ENCODE results near the gene PPIG. TPM values are rescaled to one million over a fixed set of nuclear protein-coding genes. Genes with fewer than 3 reads are reported as not detected.
"Not testable (repeated sequence)": the region's sequence is repeated elsewhere in the genome, so short reads cannot be mapped to it uniquely, and the experiment has no call there.

PPIG gene
- total and polyA plus RNA-seq, 5 donors: 40.4 to 49.4 (median 41.8) TPM

DNA sequence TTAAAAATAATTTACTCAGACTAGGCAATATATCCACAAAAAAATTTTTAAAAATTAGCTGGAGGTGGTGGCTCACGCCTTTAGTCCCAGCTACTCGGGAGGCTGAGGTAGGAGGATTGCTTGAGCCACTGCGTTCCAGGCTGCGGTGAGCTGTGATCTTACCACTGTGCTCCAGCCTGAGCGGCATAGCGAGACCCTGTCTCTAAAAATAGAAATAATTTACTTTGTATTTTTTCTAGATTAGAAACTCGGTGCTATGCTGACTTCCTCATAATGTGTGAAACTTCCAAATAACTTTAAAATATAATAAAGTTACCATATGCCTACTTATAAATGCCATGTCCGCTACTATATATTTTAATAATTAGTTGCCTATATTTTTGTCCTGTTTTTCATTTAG is 6.7 kb downstream of the PPIG start:
- no peak overlapping the region for H3K4me3 ChIP-seq (ENCODE audit: low read length)
- H3K4me1 ChIP-seq (ENCODE audit: control insufficient read depth, insufficient read depth, low read length): no peaks in the 10 kb centered on the region
- DNase-seq: no peak
- H3K9me3 ChIP-seq (ENCODE audit: control insufficient read depth, low read length): no peaks in the 10 kb centered on the region
- no peaks in the 10 kb centered on the region for H3K27me3 ChIP-seq (ENCODE audit: control insufficient read depth, insufficient read depth)
- 73% methylated on average over 8 of the region's 8 CpGs for WGBS
- no peak for ATAC-seq
- H3K27ac ChIP-seq (ENCODE audit: low read length): no peak overlapping the region
- intact Hi-C loops (cut with DNase I): no loop called here

DNA sequence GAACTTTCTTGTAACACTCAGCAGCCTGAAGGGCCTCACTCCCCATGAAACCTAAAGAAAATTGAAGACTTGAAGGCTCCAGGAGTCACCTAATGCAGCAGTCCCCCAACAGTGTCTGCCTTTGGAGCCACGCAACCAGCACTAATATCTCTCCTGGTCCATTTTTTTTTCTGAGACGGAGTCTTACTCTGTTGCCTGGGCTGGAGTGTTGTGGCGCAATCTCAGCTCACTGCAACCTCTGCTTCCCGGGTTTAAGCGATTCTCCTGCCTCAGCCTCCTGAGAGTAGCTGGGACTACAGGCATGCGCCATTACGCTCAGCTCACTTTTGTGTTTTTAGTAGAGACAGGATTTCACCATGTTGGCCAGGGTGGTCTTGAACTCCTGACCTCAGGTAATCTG is 12.4 kb downstream of the PPIG start:
- 82% methylated on average over 7 of the region's 7 CpGs for WGBS
- DNase-seq; ATAC-seq; H3K4me1 ChIP-seq (ENCODE audit: control insufficient read depth, insufficient read depth, low read length); H3K27ac ChIP-seq (ENCODE audit: low read length); H3K9me3 ChIP-seq (ENCODE audit: control insufficient read depth, low read length); H3K4me3 ChIP-seq (ENCODE audit: low read length); H3K27me3 ChIP-seq (ENCODE audit: control insufficient read depth, insufficient read depth); intact Hi-C loops (cut with DNase I): not testable (repeated sequence)

DNA sequence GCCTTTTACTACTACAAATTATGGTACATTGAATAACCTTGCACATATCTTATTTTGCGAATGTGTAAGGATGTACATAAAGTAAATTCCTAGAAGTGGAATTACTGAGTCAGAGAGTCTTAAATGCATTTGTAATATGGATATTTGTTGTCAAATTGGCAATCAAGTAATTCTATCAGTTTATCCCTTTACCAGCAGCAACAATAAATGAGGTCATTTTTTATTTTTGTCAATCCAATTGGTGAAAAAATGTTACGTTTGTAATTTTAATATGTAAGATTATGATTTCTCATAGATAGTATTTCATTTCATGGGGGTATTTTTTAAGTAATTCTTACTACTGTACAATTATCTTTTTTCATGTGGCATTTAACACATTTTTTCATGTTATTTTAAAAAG is 14.8 kb downstream of the PPIG start:
- 88% methylated on average over 2 of the region's 2 CpGs for WGBS

DNA sequence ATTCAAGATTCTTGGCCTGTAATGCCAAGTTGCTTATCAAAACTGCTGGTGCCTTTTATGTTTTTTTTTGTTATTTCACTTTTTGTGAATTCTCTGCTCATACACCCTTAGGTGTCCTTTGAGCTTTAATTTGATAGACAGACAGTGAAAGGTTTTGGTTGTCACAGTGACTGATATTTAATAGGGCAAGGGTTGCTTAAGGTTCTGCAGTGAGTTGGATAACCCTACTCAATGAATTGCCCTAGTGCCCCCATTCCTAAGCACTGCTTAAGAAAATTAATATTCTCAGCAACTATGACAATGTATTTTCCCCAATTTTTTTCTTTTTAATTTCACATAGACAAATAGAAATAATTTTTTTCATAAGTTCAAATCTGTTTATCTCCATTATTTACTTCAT is 15.4 kb downstream of the PPIG start:
- no peak overlapping the region for H3K4me3 ChIP-seq (ENCODE audit: low read length)
- DNase-seq (no peak), ATAC-seq (no peak)
- intact Hi-C loops (cut with DNase I): no loop called here
- H3K27me3 ChIP-seq (ENCODE audit: control insufficient read depth, insufficient read depth): no peaks in the 10 kb centered on the region
- no peak overlapping the region for H3K27ac ChIP-seq (ENCODE audit: low read length)
- H3K4me1 ChIP-seq (ENCODE audit: control insufficient read depth, insufficient read depth, low read length): no peaks in the 10 kb centered on the region
- H3K9me3 ChIP-seq (ENCODE audit: control insufficient read depth, low read length): no peaks in the 10 kb centered on the region

More for the DNA sequence above, 14.8 kb downstream of the PPIG start:
- Histone ChIP-seq H3K4me1 (ENCODE audit: control insufficient read depth, insufficient read depth, low read length) (no peaks in the 10 kb centered on the region), H3K27ac (ENCODE audit: low read length) (no peak overlapping the region), H3K27me3 (ENCODE audit: control insufficient read depth, insufficient read depth) (no peaks in the 10 kb centered on the region), H3K4me3 (ENCODE audit: low read length) (no peak overlapping the region), H3K9me3 (ENCODE audit: control insufficient read depth, low read length) (no peaks in the 10 kb centered on the region)
- ATAC-seq (no peak), DNase-seq (no peak)
- intact Hi-C loops (cut with DNase I): no loop called here

DNA sequence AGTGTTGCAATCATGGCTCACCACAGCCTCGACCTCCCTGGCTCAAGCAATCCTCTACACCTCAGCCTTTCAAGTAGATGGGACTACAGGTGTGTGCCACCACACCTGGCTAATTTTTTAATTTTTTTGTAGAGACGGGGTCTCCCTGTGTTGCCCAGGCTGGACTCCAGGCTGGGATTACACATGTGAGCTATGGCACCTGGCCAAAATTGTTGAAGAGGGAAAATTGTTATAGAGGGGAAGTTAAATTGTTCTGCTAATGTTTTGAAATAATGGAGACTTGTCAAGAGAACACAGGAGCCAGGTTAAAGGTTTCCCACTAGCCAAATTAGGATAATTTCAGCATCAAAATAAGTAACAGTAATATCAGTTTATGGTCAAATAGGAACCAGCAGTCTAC is 25.1 kb downstream of the PPIG start:
- no peak overlapping the region for H3K27ac ChIP-seq (ENCODE audit: low read length)
- ATAC-seq: no peak
- intact Hi-C loops (cut with DNase I): no loop called here
- no peaks in the 10 kb centered on the region for H3K9me3 ChIP-seq (ENCODE audit: control insufficient read depth, low read length)
- H3K4me3 ChIP-seq (ENCODE audit: low read length): no peak overlapping the region
- H3K4me1 ChIP-seq (ENCODE audit: control insufficient read depth, insufficient read depth, low read length): no peaks in the 10 kb centered on the region
- WGBS: 88% methylated on average over 2 of the region's 2 CpGs
- DNase-seq: no peak
- no peaks in the 10 kb centered on the region for H3K27me3 ChIP-seq (ENCODE audit: control insufficient read depth, insufficient read depth)

DNA sequence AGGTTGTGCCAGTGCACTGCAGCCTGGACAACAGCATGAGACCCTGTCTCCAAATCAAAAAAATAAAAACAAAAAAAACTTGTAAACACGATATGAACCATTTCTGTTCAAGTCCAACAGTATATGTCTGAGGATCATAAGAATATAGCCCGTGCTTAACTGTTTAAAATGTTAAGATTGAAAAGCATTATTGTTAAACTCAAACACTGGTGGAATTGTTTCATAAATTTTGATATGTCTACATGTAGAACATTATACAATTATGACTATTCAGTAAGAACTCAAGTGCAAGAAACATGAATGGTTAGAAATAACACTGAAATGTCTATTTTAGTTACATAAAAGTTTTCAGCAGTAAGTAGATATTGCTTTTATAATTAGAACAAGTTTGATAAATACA is 29.7 kb downstream of the PPIG start:
- Histone ChIP-seq H3K4me1 (ENCODE audit: control insufficient read depth, insufficient read depth, low read length) (no peaks in the 10 kb centered on the region), H3K27me3 (ENCODE audit: control insufficient read depth, insufficient read depth) (no peaks in the 10 kb centered on the region), H3K27ac (ENCODE audit: low read length) (no peak overlapping the region), H3K4me3 (ENCODE audit: low read length) (no peak overlapping the region), H3K9me3 (ENCODE audit: control insufficient read depth, low read length) (no peaks in the 10 kb centered on the region)
- WGBS: 80% methylated on average over 2 of the region's 2 CpGs
- intact Hi-C loops (cut with DNase I): no loop called here
- ATAC-seq (no peak), DNase-seq (no peak)

DNA sequence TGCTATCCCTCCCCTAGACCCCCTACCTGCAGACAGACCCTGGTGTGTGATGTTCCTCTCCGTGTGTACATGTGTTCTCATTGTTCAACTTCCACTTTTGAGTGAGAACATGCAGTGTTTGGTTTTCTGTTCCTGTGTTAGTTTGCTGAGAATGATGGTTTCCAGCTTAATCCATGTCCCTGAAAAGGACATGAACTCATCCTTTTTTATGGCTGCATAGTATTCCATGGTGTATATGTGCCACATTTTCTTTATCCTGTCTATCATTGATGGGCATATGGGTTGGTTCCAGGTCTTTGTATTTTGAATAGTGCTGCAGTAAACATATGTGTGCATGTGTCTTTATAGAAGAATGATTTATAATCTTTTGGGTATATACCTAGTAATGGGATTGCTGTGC is 31.8 kb downstream of the PPIG start:
- ATAC-seq; H3K9me3 ChIP-seq (ENCODE audit: control insufficient read depth, low read length); H3K27me3 ChIP-seq (ENCODE audit: control insufficient read depth, insufficient read depth); intact Hi-C loops (cut with DNase I); H3K4me1 ChIP-seq (ENCODE audit: control insufficient read depth, insufficient read depth, low read length); H3K4me3 ChIP-seq (ENCODE audit: low read length); H3K27ac ChIP-seq (ENCODE audit: low read length); DNase-seq: not testable (repeated sequence)
- WGBS: 100% methylated on average over 1 of the region's 1 CpG

DNA sequence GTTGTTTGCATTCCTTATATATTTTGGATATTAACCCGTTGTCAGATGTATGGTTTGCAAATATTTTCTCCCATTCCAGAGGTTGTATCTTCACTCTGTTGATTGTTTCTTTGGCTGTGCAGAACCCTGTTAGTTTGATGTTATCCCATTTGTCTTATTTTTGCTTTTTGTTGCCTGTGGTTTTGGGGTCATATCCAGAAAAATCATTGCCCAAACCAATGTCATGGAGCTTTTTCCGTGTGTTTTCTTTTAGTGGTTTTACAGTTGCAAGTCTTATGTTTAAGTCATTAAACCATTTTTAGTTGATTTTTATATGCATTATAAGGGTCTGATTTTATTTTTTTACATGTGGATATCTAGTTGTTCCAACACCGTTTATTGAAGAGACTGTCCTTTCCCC is 35.8 kb downstream of the PPIG start:
- no peak for ATAC-seq
- no peaks in the 10 kb centered on the region for H3K27me3 ChIP-seq (ENCODE audit: control insufficient read depth, insufficient read depth)
- no peak for DNase-seq
- 59% methylated on average over 3 of the region's 3 CpGs for WGBS
- intact Hi-C loops (cut with DNase I): no loop called here
- no peaks in the 10 kb centered on the region for H3K4me1 ChIP-seq (ENCODE audit: control insufficient read depth, insufficient read depth, low read length)
- no peaks in the 10 kb centered on the region for H3K9me3 ChIP-seq (ENCODE audit: control insufficient read depth, low read length)
- H3K27ac ChIP-seq (ENCODE audit: low read length): no peak overlapping the region
- H3K4me3 ChIP-seq (ENCODE audit: low read length): no peak overlapping the region

DNA sequence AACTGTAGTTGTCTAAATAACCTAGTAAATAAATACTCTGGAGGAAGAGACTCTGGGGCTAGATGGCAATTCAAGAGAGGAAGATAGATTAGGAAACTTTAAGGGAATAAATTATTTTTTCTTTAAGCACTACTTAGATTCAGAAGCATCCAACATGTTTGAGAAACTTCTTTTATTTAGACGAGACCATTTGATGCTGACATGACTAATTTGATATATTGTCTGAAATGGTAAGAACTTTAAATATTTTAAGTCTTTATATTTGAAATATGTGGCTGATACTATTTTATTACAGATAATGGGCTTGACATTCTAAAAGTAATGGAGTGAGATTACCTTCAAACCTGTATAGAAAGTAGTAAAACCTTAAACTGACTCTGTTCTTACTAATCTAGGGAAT is 36.4 kb downstream of the PPIG start:
- intact Hi-C loops (cut with DNase I): no loop called here
- H3K27ac ChIP-seq (ENCODE audit: low read length): no peak overlapping the region
- no peak overlapping the region for H3K4me3 ChIP-seq (ENCODE audit: low read length)
- DNase-seq: no peak
- no peaks in the 10 kb centered on the region for H3K4me1 ChIP-seq (ENCODE audit: control insufficient read depth, insufficient read depth, low read length)
- no peaks in the 10 kb centered on the region for H3K27me3 ChIP-seq (ENCODE audit: control insufficient read depth, insufficient read depth)
- no peak for ATAC-seq
- WGBS: 87% methylated on average over 1 of the region's 1 CpG
- H3K9me3 ChIP-seq (ENCODE audit: control insufficient read depth, low read length): no peaks in the 10 kb centered on the region

DNA sequence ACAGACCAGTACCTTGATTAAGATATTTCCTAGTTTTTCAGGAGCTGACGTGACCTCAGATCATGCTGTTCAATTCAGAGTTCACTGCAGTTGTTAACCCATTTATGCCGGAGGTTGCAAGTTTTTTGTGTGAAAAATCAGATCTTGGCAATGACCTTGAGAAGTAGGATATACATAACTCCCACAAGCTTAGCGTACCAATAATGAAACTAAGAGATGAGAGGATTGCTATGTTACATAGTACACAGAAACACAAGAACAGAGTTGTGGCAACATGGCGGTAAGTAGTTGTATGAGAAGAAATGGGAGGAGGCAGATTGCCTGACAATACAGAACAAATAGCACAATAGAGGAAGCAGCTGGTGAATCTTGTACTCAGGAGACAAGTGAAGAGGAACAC is 39.1 kb downstream of the PPIG start:
- ATAC-seq: no peak
- Histone ChIP-seq H3K9me3 (ENCODE audit: control insufficient read depth, low read length) (no peaks in the 10 kb centered on the region), H3K4me3 (ENCODE audit: low read length) (no peak overlapping the region), H3K27me3 (ENCODE audit: control insufficient read depth, insufficient read depth) (no peaks in the 10 kb centered on the region), H3K27ac (ENCODE audit: low read length) (no peak overlapping the region), H3K4me1 (ENCODE audit: control insufficient read depth, insufficient read depth, low read length) (no peaks in the 10 kb centered on the region)
- WGBS: 88% methylated on average over 4 of the region's 4 CpGs
- intact Hi-C loops (cut with DNase I): no loop called here
- no peak for DNase-seq

DNA sequence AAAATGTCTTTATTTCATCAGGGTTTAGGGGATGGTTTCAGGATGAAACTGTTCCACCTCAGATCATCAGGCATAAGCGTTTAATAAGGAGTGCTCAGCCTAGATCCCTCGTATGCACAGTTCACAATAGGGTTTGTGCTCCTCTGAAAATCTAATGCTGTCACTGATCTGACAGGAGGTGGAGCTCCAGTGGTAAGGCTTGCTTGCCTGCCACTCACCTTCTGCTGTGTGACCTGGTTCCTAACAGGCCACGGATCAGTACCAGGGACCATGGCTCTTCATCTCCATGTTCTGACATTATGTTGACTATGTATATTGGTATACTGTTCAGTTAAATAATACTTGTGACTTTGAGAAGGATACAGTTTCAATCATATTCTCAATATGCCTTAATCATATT is 41.6 kb downstream of the PPIG start:
- no peak for ATAC-seq
- 84% methylated on average over 3 of the region's 3 CpGs for WGBS

DNA sequence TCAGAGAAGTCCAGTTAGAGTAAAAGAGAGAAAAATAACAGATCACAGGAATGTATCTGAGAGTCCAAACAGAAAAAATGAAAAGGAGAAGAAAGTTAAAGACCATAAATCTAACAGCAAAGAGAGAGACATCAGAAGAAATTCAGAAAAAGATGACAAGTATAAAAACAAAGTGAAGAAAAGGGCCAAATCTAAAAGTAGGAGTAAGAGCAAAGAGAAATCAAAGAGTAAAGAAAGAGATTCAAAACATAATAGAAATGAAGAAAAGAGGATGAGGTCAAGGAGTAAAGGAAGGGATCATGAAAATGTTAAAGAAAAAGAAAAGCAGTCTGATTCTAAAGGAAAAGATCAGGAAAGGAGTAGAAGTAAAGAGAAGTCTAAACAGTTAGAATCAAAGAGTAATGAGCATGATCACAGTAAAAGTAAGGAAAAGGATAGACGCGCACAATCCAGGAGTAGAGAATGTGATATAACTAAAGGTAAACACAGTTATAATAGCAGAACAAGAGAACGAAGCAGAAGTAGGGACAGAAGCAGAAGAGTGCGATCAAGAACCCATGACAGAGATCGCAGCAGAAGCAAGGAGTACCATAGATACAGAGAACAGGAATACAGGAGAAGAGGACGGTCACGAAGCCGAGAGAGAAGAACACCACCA is 52.4 kb downstream of the PPIG start:
- Histone ChIP-seq H3K9me3 (ENCODE audit: control insufficient read depth, low read length) (no peaks in the 10 kb centered on the region), H3K4me1 (ENCODE audit: control insufficient read depth, insufficient read depth, low read length) (no peaks in the 10 kb centered on the region), H3K27ac (ENCODE audit: low read length) (no peak overlapping the region), H3K4me3 (ENCODE audit: low read length) (no peak overlapping the region), H3K27me3 (ENCODE audit: control insufficient read depth, insufficient read depth) (no peaks in the 10 kb centered on the region)
- 95% methylated on average over 8 of the region's 8 CpGs for WGBS
- intact Hi-C loops (cut with DNase I): no loop called here
- no peak for DNase-seq
- no peak for ATAC-seq

More for the DNA sequence above, 41.6 kb downstream of the PPIG start:
- Histone ChIP-seq H3K9me3 (ENCODE audit: control insufficient read depth, low read length) (no peaks in the 10 kb centered on the region), H3K27ac (ENCODE audit: low read length) (no peak overlapping the region), H3K27me3 (ENCODE audit: control insufficient read depth, insufficient read depth) (no peaks in the 10 kb centered on the region), H3K4me3 (ENCODE audit: low read length) (no peak overlapping the region), H3K4me1 (ENCODE audit: control insufficient read depth, insufficient read depth, low read length) (no peaks in the 10 kb centered on the region)
- no peak for DNase-seq
- intact Hi-C loops (cut with DNase I): no loop called here

Measured in right cardiac atrium (tissue), 5 donors.